HG03378 (cell line): Measurements from ENCODE around the gene C1orf116.

Experiments used
- ATAC-seq: cut with Tn5 transposase; IDR thresholded peaks from one replicate; pipeline ENCODE4 v1.9.1; 2021; ENCODE audit warnings: mild to moderate bottlenecking, moderate library complexity; ENCODE audit not compliant: unreplicated experiment

Gene C1orf116

DNA sequence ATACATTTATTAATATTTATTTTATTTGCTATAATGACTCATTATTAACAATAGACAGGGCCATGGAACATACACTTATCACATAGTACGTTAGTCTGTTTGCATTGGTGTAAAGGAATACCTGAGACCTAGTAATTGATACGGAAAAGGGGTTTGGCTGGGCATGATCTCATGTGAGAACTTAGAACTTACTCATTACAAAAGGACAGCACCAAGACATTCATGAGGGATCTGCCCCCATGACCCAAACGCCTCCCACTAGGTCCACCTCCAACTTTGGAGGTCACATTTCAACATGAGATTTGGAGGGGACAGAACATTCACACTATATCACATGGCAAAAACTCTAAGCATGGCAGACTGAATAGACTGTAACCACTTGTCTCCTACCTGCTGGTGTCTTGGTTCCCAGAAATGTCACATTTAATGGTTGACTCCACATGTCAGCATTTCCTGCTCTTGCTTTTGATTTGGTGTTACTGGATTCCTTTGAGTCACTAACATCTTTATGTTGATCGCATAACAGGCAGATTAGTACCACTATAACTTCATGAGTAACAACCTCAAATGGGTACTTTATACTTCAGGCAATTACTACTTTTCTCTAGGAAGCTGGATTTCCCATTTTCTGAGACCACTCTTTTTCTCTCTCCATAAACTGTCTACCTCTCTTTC lies 3.5 kb upstream of the C1orf116 start:
- no peak for ATAC-seq

- ATAC-seq = no peak
These were observed 2.4 kb upstream of the C1orf116 start for GRCh38 chr1:207034998-207035397.

DNA sequence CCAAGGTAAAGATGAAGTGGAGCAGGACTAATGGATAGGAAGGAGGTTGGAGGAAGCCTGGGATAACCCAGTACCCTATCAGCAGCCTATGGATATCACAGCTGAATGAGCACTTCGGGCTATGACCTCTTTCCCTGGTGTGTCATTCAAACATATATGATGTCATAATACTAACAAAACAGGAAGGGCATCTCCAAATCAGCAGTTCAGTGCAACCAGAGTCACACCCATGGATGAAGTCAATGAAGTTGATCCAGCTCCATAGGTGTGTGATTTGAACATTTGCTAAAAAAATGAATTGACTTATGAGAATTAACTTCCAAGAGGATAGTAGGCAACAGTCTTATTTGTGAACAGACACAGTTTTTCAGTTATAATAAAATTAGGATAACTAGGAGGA lies 1.7 kb upstream of the C1orf116 start:
- no peak for ATAC-seq

GRCh38 chr1:207033302-207033701 lies 746 bp upstream of the C1orf116 start:
- ATAC-seq = no peak

- no peak for ATAC-seq
These were observed 808 bp downstream of the C1orf116 start for GRCh38 chr1:207031632-207032264.

GRCh38 chr1:207031016-207031415 lies 1.5 kb downstream of the C1orf116 start:
- ATAC-seq = no peak

GRCh38 chr1:207030522-207031009 lies 2.0 kb downstream of the C1orf116 start:
- no peak for ATAC-seq

GRCh38 chr1:207029701-207030521 lies 2.6 kb downstream of the C1orf116 start:
- ATAC-seq = no peak

- ATAC-seq = no peak
These were observed 3.5 kb downstream of the C1orf116 start for GRCh38 chr1:207028884-207029650.

DNA sequence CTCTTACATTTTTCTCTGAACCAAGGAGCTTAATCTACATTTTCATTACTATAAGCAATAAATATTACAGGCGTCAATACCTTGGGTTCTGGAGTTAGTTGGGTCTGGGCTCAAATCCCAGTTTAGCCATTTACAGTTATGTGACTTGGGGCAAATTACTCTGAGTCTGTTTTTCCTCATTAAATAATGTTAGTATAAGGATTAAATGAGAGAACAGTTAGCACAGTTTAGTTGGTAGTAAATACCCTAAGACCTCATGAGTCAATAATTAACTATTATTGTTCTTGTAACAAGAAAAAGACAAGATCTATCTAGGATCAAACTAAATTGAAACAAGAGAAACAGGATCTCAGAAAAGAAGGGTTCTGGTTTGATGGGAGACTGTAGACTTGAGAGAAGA lies 4.6 kb downstream of the C1orf116 start:
- no peak for ATAC-seq

DNA sequence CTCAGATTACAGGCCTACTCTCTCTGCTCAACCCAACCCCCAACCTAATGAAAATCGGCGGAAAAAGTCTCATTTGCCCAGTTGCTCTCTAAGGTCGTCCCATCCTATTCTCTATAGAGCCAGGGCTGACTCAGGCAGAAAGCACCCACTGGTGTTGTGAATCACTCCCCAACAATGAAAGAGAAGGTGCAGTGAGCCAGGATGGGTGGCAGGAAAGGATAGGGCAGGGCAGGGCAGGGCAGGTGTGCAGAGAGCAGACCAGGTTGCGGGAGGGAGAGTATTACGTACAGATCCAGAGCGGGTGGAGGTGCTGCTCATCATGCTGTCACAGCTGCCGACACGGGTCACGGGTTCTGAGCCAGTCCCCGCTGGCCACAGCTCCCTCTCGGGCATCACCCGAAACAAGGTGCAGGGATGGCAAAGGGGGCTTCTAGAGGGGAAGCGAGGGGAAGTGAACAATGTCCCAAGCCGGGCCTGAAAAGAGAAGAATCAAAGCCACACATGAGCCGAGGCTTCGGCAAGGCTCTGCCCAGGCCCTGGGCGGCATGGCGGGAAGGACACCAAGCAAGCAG lies 5.3 kb downstream of the C1orf116 start:
- no peak for ATAC-seq

DNA sequence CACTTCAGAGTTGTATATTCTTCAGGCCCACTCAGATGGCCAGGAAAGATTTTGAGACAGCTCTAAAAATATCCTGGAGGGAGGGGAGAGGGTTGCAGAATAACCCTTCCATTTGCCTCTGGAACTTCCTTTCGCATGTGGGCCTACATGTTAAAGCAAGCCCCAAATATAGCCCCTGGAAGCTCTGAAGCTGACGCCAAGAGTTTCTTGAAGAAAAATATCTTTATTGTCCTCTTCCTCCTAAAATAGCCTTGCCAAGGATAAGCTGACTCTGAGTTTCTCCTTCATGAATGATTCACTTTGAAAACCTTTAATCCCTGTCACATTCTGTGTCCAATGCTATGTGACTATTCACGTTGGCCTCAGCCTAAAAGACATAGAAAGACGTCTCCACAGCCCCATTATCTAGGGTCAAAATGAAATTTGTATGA lies 6.4 kb downstream of the C1orf116 start:
- no peak for ATAC-seq

GRCh38 chr1:207025146-207025880 lies 7.2 kb downstream of the C1orf116 start:
- no peak for ATAC-seq

DNA sequence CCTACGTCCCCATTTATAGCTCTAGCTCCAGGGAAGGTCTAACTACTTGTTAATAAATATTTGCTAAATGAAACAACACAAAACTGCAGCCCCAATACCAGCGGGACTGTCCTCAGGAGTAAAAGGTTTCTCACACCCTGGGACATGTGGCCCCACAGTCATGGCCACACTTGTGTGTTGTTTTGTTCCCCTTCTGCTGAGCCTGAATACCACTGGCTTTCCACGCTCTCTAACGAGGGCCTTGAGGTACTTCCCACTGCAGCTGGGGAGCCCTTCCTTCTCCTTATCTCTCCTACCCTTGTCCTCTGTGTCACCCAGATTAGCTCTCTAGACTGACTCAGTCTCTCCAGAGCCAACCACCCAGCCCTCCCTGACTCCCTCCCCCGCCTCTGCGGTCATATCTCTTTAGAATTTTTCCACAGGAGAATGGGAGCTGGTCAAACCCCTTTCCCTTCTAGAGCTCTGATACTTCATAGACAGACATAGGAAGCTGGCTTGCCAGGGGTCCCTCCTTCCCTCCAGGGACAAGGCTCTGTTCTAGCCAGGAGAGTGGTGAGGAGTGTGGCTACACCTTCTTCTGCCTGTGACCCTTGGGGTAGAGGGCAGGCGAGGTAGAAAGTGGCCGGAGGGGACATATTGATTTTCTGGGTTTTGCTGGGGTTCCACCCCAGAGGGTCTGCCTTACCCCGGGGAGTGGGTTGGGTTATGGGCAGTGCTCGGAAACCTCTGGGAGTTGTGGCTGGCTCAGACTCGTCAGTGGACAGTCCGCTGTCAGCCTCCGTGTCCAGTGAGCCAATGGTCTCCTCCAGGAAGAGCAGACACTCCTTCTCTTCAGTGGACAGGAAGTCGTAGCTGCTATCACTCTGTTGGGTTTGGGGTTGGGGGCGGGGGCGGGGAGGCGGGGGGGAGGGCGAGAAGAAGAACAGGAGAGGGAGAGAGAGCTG lies 8.1 kb downstream of the C1orf116 start:
- no peak for ATAC-seq

- no peak for ATAC-seq
These were observed 9.4 kb downstream of the C1orf116 start for GRCh38 chr1:207022996-207023679.

DNA sequence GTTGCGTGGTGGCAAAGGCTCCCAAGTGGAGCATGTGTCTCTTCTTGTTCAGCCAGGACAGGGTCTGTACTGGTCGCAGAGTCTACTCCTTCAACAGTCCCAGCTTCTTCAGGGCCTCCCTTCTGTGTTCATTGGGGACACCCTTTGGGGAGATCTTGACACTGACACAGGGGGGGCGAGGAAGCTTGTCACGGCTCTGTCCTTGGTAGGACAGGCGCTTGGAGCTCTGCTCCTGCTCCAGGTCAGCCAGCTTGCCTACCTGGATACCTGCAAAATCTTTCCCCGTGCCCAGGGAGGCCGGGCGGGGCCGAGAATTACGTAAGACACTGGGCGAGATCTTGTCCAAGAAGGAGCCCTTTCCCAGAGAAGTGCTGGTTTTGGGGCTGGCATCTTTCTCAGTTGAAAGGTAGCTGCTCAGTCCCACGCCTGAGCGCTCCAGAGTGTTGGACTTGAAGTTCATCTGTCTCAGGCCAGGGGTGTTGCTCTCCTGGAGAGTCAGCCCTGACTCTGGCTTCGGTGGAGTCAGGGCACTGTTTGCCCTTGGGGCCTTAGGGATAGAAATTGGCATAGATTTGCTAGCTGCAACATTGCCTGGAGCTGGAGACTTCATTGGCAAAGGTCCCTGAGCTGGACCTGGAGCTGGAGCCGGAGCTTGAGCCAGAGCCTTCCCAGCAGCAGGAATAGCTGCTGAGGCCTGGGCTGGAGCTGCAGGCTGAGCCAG lies 10.5 kb downstream of the C1orf116 start:
- ATAC-seq = no peak

DNA sequence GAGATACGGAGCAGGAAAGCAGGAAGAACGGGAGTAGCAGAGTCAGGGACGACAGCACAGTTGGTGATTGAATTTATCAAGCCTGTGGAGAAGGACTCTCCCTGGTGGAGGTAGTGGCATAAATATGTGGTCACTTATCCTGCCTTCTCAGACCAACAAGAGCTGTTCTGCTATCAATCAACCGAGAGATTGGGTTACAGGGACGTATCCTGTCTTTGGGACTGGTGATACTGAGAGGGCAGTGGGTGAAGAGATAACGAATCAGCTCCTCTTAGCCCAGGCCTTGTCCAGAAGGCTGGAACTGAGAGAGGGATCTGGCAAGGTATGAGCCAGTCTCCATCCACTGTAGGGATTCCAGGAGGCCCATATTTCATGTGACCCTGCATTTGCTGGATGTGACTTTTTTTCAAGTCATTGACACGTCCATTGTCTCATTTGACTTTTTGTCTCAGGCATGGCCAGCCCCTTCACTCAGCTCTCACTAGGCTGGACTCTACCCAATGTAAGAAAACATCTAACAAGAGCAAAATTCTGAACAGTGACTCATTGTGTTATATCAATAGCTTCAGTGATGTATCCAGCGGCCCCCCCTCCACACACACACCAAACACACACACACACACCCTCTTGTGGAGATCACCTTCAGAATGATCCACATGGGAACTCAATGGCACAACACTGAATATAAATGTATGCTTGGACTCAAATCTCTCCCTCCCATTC lies 11.3 kb downstream of the C1orf116 start:
- ATAC-seq = no peak
